ENCODE data around the gene MRPL41.
"Not testable (repeated sequence)": the region's sequence is repeated elsewhere in the genome, so short reads cannot be mapped to it uniquely, and the experiment has no call there.

Gene MRPL41

GRCh38 chr9:137506274-137506673 lies 45.4 kb upstream of the MRPL41 start:
- Histone ChIP-seq H3K4me2 (no peak overlapping the region), H4K20me1 (ENCODE audit: insufficient read depth) (no peaks in the 10 kb centered on the region), H3K4me3 (IDR thresholded peaks at IDR 0.05; ENCODE audit: insufficient read depth, low read depth, low read length) (no peak overlapping the region), H3K79me2 (ENCODE audit: insufficient read depth, low read depth) (no peaks in the 10 kb centered on the region), H3K27ac (no peak overlapping the region), H3K9ac (no peak overlapping the region), H3K4me1 (ENCODE audit: low read depth, poor library complexity, severe bottlenecking) (no peaks in the 10 kb centered on the region), H2AFZ (ENCODE audit: low read depth) (no peak overlapping the region), H3K27me3 (ENCODE audit: insufficient read depth, low read depth) (no peaks in the 10 kb centered on the region), H3K36me3 (ENCODE audit: insufficient read depth) (no peaks in the 10 kb centered on the region)
- no peak for TF ChIP-seq CTCF (conservative IDR thresholded peaks at IDR 0.05; ENCODE audit: low read depth, low read length)

- Histone ChIP-seq H4K20me1 (ENCODE audit: insufficient read depth) (no peaks in the 10 kb centered on the region), H3K27me3 (ENCODE audit: insufficient read depth, low read depth) (no peaks in the 10 kb centered on the region), H3K4me2 (no peak overlapping the region), H3K36me3 (ENCODE audit: insufficient read depth) (no peaks in the 10 kb centered on the region), H3K79me2 (ENCODE audit: insufficient read depth, low read depth) (no peaks in the 10 kb centered on the region), H3K9ac (no peak overlapping the region), H2AFZ (ENCODE audit: low read depth) (no peak overlapping the region), H3K4me1 (ENCODE audit: low read depth, poor library complexity, severe bottlenecking) (peaks cover 3% of the 10 kb centered on the region), H3K4me3 (IDR thresholded peaks at IDR 0.05; ENCODE audit: insufficient read depth, low read depth, low read length) (no peak overlapping the region), H3K27ac (no peak overlapping the region)
- no peak for TF ChIP-seq CTCF (conservative IDR thresholded peaks at IDR 0.05; ENCODE audit: low read depth, low read length)
These were observed 44.9 kb upstream of the MRPL41 start for GRCh38 chr9:137506702-137507171.

GRCh38 chr9:137509198-137509597 lies 42.5 kb upstream of the MRPL41 start:
- no peaks in the 10 kb centered on the region for H3K79me2 ChIP-seq (ENCODE audit: insufficient read depth, low read depth)
- no peak for TF ChIP-seq CTCF (conservative IDR thresholded peaks at IDR 0.05; ENCODE audit: low read depth, low read length)
- peaks cover 28% of the 10 kb centered on the region for H3K4me1 ChIP-seq (ENCODE audit: low read depth, poor library complexity, severe bottlenecking)
- H2AFZ ChIP-seq (ENCODE audit: low read depth) = no peak overlapping the region
- H3K4me2 ChIP-seq = no peak overlapping the region
- no peak overlapping the region for H3K4me3 ChIP-seq (IDR thresholded peaks at IDR 0.05; ENCODE audit: insufficient read depth, low read depth, low read length)
- no peak overlapping the region for H3K27ac ChIP-seq
- no peaks in the 10 kb centered on the region for H4K20me1 ChIP-seq (ENCODE audit: insufficient read depth)
- no peaks in the 10 kb centered on the region for H3K36me3 ChIP-seq (ENCODE audit: insufficient read depth)
- H3K27me3 ChIP-seq (ENCODE audit: insufficient read depth, low read depth) = no peaks in the 10 kb centered on the region
- no peak overlapping the region for H3K9ac ChIP-seq

- not testable (repeated sequence) for H2AFZ ChIP-seq (ENCODE audit: low read depth); H3K27me3 ChIP-seq (ENCODE audit: insufficient read depth, low read depth); H3K79me2 ChIP-seq (ENCODE audit: insufficient read depth, low read depth); H3K4me2 ChIP-seq; H3K4me3 ChIP-seq (IDR thresholded peaks at IDR 0.05; ENCODE audit: insufficient read depth, low read depth, low read length); H3K9ac ChIP-seq; H3K27ac ChIP-seq; H4K20me1 ChIP-seq (ENCODE audit: insufficient read depth); H3K36me3 ChIP-seq (ENCODE audit: insufficient read depth)
- H3K4me1 ChIP-seq (ENCODE audit: low read depth, poor library complexity, severe bottlenecking) = peaks cover 40% of the 10 kb centered on the region
These were observed 40.6 kb upstream of the MRPL41 start for GRCh38 chr9:137511126-137511525.

- Histone ChIP-seq H3K9ac (no peak overlapping the region), H3K4me2 (peak overlapping the region; percentile 97), H3K36me3 (ENCODE audit: insufficient read depth) (no peaks in the 10 kb centered on the region), H3K4me3 (IDR thresholded peaks at IDR 0.05; ENCODE audit: insufficient read depth, low read depth, low read length) (no peak overlapping the region), H3K27me3 (ENCODE audit: insufficient read depth, low read depth) (no peaks in the 10 kb centered on the region), H4K20me1 (ENCODE audit: insufficient read depth) (no peaks in the 10 kb centered on the region), H2AFZ (ENCODE audit: low read depth) (no peak overlapping the region), H3K27ac (peak overlapping the region; percentile 91), H3K79me2 (ENCODE audit: insufficient read depth, low read depth) (no peaks in the 10 kb centered on the region), H3K4me1 (ENCODE audit: low read depth, poor library complexity, severe bottlenecking) (peaks cover 46% of the 10 kb centered on the region)
- no peak for TF ChIP-seq CTCF (conservative IDR thresholded peaks at IDR 0.05; ENCODE audit: low read depth, low read length)
These were observed 39.8 kb upstream of the MRPL41 start for GRCh38 chr9:137511758-137512463.

- not testable (repeated sequence) for H3K27me3 ChIP-seq (ENCODE audit: insufficient read depth, low read depth); H4K20me1 ChIP-seq (ENCODE audit: insufficient read depth); H3K79me2 ChIP-seq (ENCODE audit: insufficient read depth, low read depth); H3K36me3 ChIP-seq (ENCODE audit: insufficient read depth); H3K4me3 ChIP-seq (IDR thresholded peaks at IDR 0.05; ENCODE audit: insufficient read depth, low read depth, low read length); H2AFZ ChIP-seq (ENCODE audit: low read depth)
- H3K9ac ChIP-seq = peak overlapping the region; percentile 62; the same call in 1 of the 2 replicates
- peak overlapping the region; percentile 91 for H3K27ac ChIP-seq
- peak overlapping the region; percentile 97 for H3K4me2 ChIP-seq
- peaks cover 46% of the 10 kb centered on the region for H3K4me1 ChIP-seq (ENCODE audit: low read depth, poor library complexity, severe bottlenecking)
These were observed 38.5 kb upstream of the MRPL41 start for GRCh38 chr9:137513136-137513535.

Data from KMS-11 (cell line).